Esophagus muscularis mucosa (tissue), 4 donors: ENCODE results near the gene SORL1-AS1.

ENCODE experiments used
- DNase-seq: peaks from one replicate; pipeline ENCODE4 v3.0.0-alpha.2; 2017; ENCODE audit errors: extremely low spot score
- H3K27ac ChIP-seq, 4 donors: fragments of 200-600 bp; sonication (generic); replicated peaks in 1 of 4; 1 replicate in 3 of 4; 2 replicates in 1 of 4; pipeline ENCODE4 v1.5.1; 2016 to 2019; ENCODE audit warnings: mild to moderate bottlenecking in 1 of 4
- H3K27me3 ChIP-seq, 4 donors: fragments of 200-600 bp; sonication (generic); one replicate each; pipeline versions ENCODE4 v1.5.1 to v1.6.0; 2016 to 2019
- H3K36me3 ChIP-seq, 4 donors: fragments of 200-600 bp; sonication (generic); one replicate each; pipeline ENCODE4 v1.5.1; 2016 to 2019
- H3K4me1 ChIP-seq, 4 donors: fragments of 200-600 bp; sonication (generic); one replicate each; pipeline ENCODE4 v1.5.1; 2016 to 2019
- H3K4me3 ChIP-seq, 4 donors: fragments of 200-600 bp; sonication (generic); 1 replicate in 2 of 4; 2 replicates in 2 of 4; pipeline ENCODE4 v1.5.1; 2016 to 2019; ENCODE audit warnings: mild to moderate bottlenecking in 4 of 4, moderate library complexity in 1 of 4
- H3K9me3 ChIP-seq, 4 donors: fragments of 200-600 bp; sonication (generic); 1 replicate in 3 of 4; 2 replicates in 1 of 4; pipeline ENCODE4 v1.5.1; 2016 to 2019
- CTCF ChIP-seq, 3 experiments: fragments of 200-600 bp in 2 of 3; fragments of 450-650 bp in 1 of 3; sonication (generic) in 2 of 3; IDR thresholded peaks; one replicate each; pipeline ENCODE4 v1.5.1; 2017 to 2019; ENCODE audit warnings: antibody characterized with exemption in 3 of 3, mild to moderate bottlenecking in 2 of 3, moderate library complexity in 1 of 3
- EP300 ChIP-seq: sonication (generic); formaldehyde crosslinking; IDR thresholded peaks from one replicate; pipeline ENCODE4 v1.6.1; 2017; ENCODE audit warnings: antibody characterized with exemption
- POLR2A ChIP-seq: fragments of 450-650 bp; IDR thresholded peaks from one replicate; pipeline ENCODE4 v1.6.1; 2017; ENCODE audit warnings: antibody characterized with exemption, moderate library complexity, mild to moderate bottlenecking, low read depth
- POLR2AphosphoS5 ChIP-seq, 2 donors: sonication (generic); formaldehyde crosslinking; IDR thresholded peaks; one replicate each; pipeline ENCODE4 v1.6.1; 2017; ENCODE audit warnings: antibody characterized with exemption in 2 of 2
- WGBS: methylation state at CpG from one replicate; pipeline ENCODE4 v1.1.5; 2018; 5-methylcytosine and 5-hydroxymethylcytosine counted together
- intact Hi-C: fragments of 100-400 bp; cut with DNase I; formaldehyde crosslinking; loops from one replicate; pipeline ENCODE4 v1.15.1; 2023

SORL1-AS1 gene

GRCh38 chr11:121422675-121423074 lies 30.1 kb downstream of the SORL1-AS1 start:
- no peaks in the 10 kb centered on the region for H3K27me3 ChIP-seq
- H3K4me1 ChIP-seq = peaks cover 0 to 16% (median 13%) of the 10 kb centered on the region in 4 donors
- intact Hi-C loops = no loop called here
- TF ChIP-seq EP300 (no peak), CTCF (IDR thresholded peaks at IDR 0.05) (no peak)
- H3K36me3 ChIP-seq = no peaks in the 10 kb centered on the region
- H3K9me3 ChIP-seq = no peaks in the 10 kb centered on the region
- no peak for DNase-seq
- H3K4me3 ChIP-seq = no peak overlapping the region
- WGBS = 55% methylated on average over 4 of the region's 4 CpGs
- H3K27ac ChIP-seq = no peak overlapping the region

- Histone ChIP-seq H3K4me3 (no peak overlapping the region), H3K27ac (no peak overlapping the region), H3K36me3 (no peaks in the 10 kb centered on the region), H3K4me1 (peaks cover 13 to 18% (median 15%) of the 10 kb centered on the region in 4 donors), H3K27me3 (no peaks in the 10 kb centered on the region), H3K9me3 (no peaks in the 10 kb centered on the region)
- DNase-seq = no peak
- no peak for TF ChIP-seq CTCF (IDR thresholded peaks at IDR 0.05)
- no peak for TF ChIP-seq POLR2AphosphoS5 (IDR thresholded peaks at IDR 0.05)
- TF ChIP-seq POLR2A = no peak
- TF ChIP-seq EP300 = no peak
- intact Hi-C loops = no loop called here
- 70% methylated on average over 4 of the region's 4 CpGs for WGBS
Observed at GRCh38 chr11:121421149-121421901, 31.4 kb downstream of the SORL1-AS1 start.

- H3K9me3 ChIP-seq = no peaks in the 10 kb centered on the region
- H3K4me3 ChIP-seq = no peak overlapping the region
- 82% methylated on average over 2 of the region's 2 CpGs for WGBS
- H3K36me3 ChIP-seq = no peaks in the 10 kb centered on the region
- intact Hi-C loops = no loop called here
- peaks cover 18 to 27% (median 24%) of the 10 kb centered on the region in 4 donors for H3K4me1 ChIP-seq
- no peaks in the 10 kb centered on the region for H3K27me3 ChIP-seq
- DNase-seq = no peak
- TF ChIP-seq CTCF (IDR thresholded peaks at IDR 0.05) (no peak), POLR2AphosphoS5 (IDR thresholded peaks at IDR 0.05) (no peak), EP300 (no peak), POLR2A (no peak)
- H3K27ac ChIP-seq = no peak overlapping the region
Observed at GRCh38 chr11:121420398-121420797, 32.4 kb downstream of the SORL1-AS1 start.

GRCh38 chr11:121419836-121420235 lies 32.9 kb downstream of the SORL1-AS1 start:
- Histone ChIP-seq H3K9me3 (no peaks in the 10 kb centered on the region), H3K36me3 (no peaks in the 10 kb centered on the region), H3K27ac (no peak overlapping the region), H3K27me3 (no peaks in the 10 kb centered on the region), H3K4me1 (peaks cover 18 to 32% (median 26%) of the 10 kb centered on the region in 4 donors), H3K4me3 (no peak overlapping the region)
- intact Hi-C loops = no loop called here
- no peak for DNase-seq
- TF ChIP-seq POLR2A (no peak), CTCF (IDR thresholded peaks at IDR 0.05) (no peak), POLR2AphosphoS5 (IDR thresholded peaks at IDR 0.05) (no peak), EP300 (no peak)
- WGBS = 72% methylated on average over 4 of the region's 4 CpGs
